ENCODE measurements around the gene WDR45. TPM values are rescaled to one million over a fixed set of nuclear protein-coding genes. Genes with fewer than 3 reads are reported as not detected.

WDR45 gene
- total and polyA plus RNA-seq, 4 donors: 24.5 to 49.0 (median 44.8) TPM

GRCh38 chrX:49040376-49040955 is 39.2 kb downstream of the WDR45 start:
- no peak overlapping the region for H3K4me3 ChIP-seq (ENCODE audit: low read depth, low read length)
- WGBS (ENCODE audit: insufficient coverage): 50% methylated on average over 5 of the region's 7 CpGs

GRCh38 chrX:49039598-49040375 is 39.9 kb downstream of the WDR45 start:
- Histone ChIP-seq H3K27ac (ENCODE audit: low read depth, low read length) (no peak overlapping the region), H3K9me3 (ENCODE audit: control insufficient read depth, insufficient read depth, low read length) (no peaks in the 10 kb centered on the region), H3K4me1 (ENCODE audit: control insufficient read depth, insufficient read depth, low read length) (peaks cover 16% of the 10 kb centered on the region), H3K36me3 (ENCODE audit: control insufficient read depth, insufficient read depth, low read length) (peaks cover 33% of the 10 kb centered on the region), H3K27me3 (ENCODE audit: control insufficient read depth, insufficient read depth, low read length) (no peaks in the 10 kb centered on the region), H3K4me3 (ENCODE audit: low read depth, low read length) (no peak overlapping the region)
- 44% methylated on average over 6 of the region's 9 CpGs for WGBS (ENCODE audit: insufficient coverage)
- DNase-seq (ENCODE audit: low read depth in 4 of 6, low spot score in 6 of 6): peak in 2 of 6 donors; percentile 5 to 59

More at GRCh38 chrX:49040376-49040955, 39.2 kb downstream of the WDR45 start:
- no peak overlapping the region for H3K27ac ChIP-seq (ENCODE audit: low read depth, low read length)
- H3K36me3 ChIP-seq (ENCODE audit: control insufficient read depth, insufficient read depth, low read length): peaks cover 33% of the 10 kb centered on the region
- H3K4me1 ChIP-seq (ENCODE audit: control insufficient read depth, insufficient read depth, low read length): peaks cover 16% of the 10 kb centered on the region
- H3K27me3 ChIP-seq (ENCODE audit: control insufficient read depth, insufficient read depth, low read length): no peaks in the 10 kb centered on the region
- no peaks in the 10 kb centered on the region for H3K9me3 ChIP-seq (ENCODE audit: control insufficient read depth, insufficient read depth, low read length)
- DNase-seq (ENCODE audit: low read depth in 4 of 6, low spot score in 6 of 6): no peak

GRCh38 chrX:49037883-49038475 is 41.7 kb downstream of the WDR45 start:
- no peak for DNase-seq (ENCODE audit: low read depth in 4 of 6, low spot score in 6 of 6)
- no peak overlapping the region for H3K27ac ChIP-seq (ENCODE audit: low read depth, low read length)
- H3K27me3 ChIP-seq (ENCODE audit: control insufficient read depth, insufficient read depth, low read length): no peaks in the 10 kb centered on the region
- H3K4me1 ChIP-seq (ENCODE audit: control insufficient read depth, insufficient read depth, low read length): peaks cover 14% of the 10 kb centered on the region
- H3K4me3 ChIP-seq (ENCODE audit: low read depth, low read length): no peak overlapping the region
- no peaks in the 10 kb centered on the region for H3K9me3 ChIP-seq (ENCODE audit: control insufficient read depth, insufficient read depth, low read length)
- WGBS (ENCODE audit: insufficient coverage): 95% methylated on average over 13 of the region's 15 CpGs
- H3K36me3 ChIP-seq (ENCODE audit: control insufficient read depth, insufficient read depth, low read length): peaks cover 43% of the 10 kb centered on the region

- H3K9me3 ChIP-seq (ENCODE audit: control insufficient read depth, insufficient read depth, low read length): no peaks in the 10 kb centered on the region
- peaks cover 31% of the 10 kb centered on the region for H3K36me3 ChIP-seq (ENCODE audit: control insufficient read depth, insufficient read depth, low read length)
- WGBS (ENCODE audit: insufficient coverage): 86% methylated on average over 5 of the region's 6 CpGs
- H3K27me3 ChIP-seq (ENCODE audit: control insufficient read depth, insufficient read depth, low read length): no peaks in the 10 kb centered on the region
- H3K4me1 ChIP-seq (ENCODE audit: control insufficient read depth, insufficient read depth, low read length): no peaks in the 10 kb centered on the region
- no peak overlapping the region for H3K27ac ChIP-seq (ENCODE audit: low read depth, low read length)
- DNase-seq (ENCODE audit: low read depth in 4 of 6, low spot score in 6 of 6): no peak
- no peak overlapping the region for H3K4me3 ChIP-seq (ENCODE audit: low read depth, low read length)
Observed at GRCh38 chrX:49030283-49030682, 49.4 kb downstream of the WDR45 start.

- WGBS (ENCODE audit: insufficient coverage): 50% methylated on average over 3 of the region's 6 CpGs
- Histone ChIP-seq H3K9me3 (ENCODE audit: control insufficient read depth, insufficient read depth, low read length) (no peaks in the 10 kb centered on the region), H3K4me1 (ENCODE audit: control insufficient read depth, insufficient read depth, low read length) (no peaks in the 10 kb centered on the region), H3K27ac (ENCODE audit: low read depth, low read length) (no peak overlapping the region), H3K36me3 (ENCODE audit: control insufficient read depth, insufficient read depth, low read length) (peaks cover 31% of the 10 kb centered on the region), H3K4me3 (ENCODE audit: low read depth, low read length) (no peak overlapping the region), H3K27me3 (ENCODE audit: control insufficient read depth, insufficient read depth, low read length) (no peaks in the 10 kb centered on the region)
- DNase-seq (ENCODE audit: low read depth in 4 of 6, low spot score in 6 of 6): no peak
Observed at GRCh38 chrX:49029876-49030275, 49.8 kb downstream of the WDR45 start.

Small RNA genes within 50 kb of the gene (small RNA-seq; reads per million reads assigned to genes)
- gene RNU4-52P (ENCODE audit: low replicate concordance): 0.26 reads per million, percentile 20 among the genes with 10 or more reads in this experiment

Other genes starting within 250 kb of the WDR45 start
- 10 to 100 TPM; 61.4 to 91.4 TPM for gene PCSK1N, start 244.3 kb downstream of the WDR45 start, total RNA-seq
- gene PCSK1N, start 244.3 kb downstream of the WDR45 start, polyA plus RNA-seq (ENCODE audit: insufficient read length in 2 of 2): 100 to 1,000 TPM; 481 to 566 TPM
- gene TIMM17B, start 182.1 kb downstream of the WDR45 start, total RNA-seq: 10 to 100 TPM; 18.0 to 42.4 TPM
- gene TIMM17B, start 182.1 kb downstream of the WDR45 start, polyA plus RNA-seq (ENCODE audit: insufficient read length in 2 of 2): 10 to 100 TPM; 49.4 to 53.8 TPM
- gene PQBP1, start 182.0 kb downstream of the WDR45 start, total RNA-seq: 10 to 100 TPM; 28.9 to 67.9 TPM
- 10 to 100 TPM; 89.8 to 91.9 TPM for gene PQBP1, start 182.0 kb downstream of the WDR45 start, polyA plus RNA-seq (ENCODE audit: insufficient read length in 2 of 2)
- gene SLC35A2, start 168.2 kb downstream of the WDR45 start, total RNA-seq: 10 to 100 TPM; 10.4 to 14.2 TPM
- gene SLC35A2, start 168.2 kb downstream of the WDR45 start, polyA plus RNA-seq (ENCODE audit: insufficient read length in 2 of 2): 10 to 100 TPM; 26.8 to 27.9 TPM
- 10 to 100 TPM; 10.3 to 10.5 TPM for gene PIM2, start 160.9 kb downstream of the WDR45 start, total RNA-seq
- gene PIM2, start 160.9 kb downstream of the WDR45 start, polyA plus RNA-seq (ENCODE audit: insufficient read length in 2 of 2): 10 to 100 TPM; 11.9 to 13.1 TPM
- 10 to 100 TPM; 27.9 to 35.7 TPM for gene OTUD5, start 122.3 kb downstream of the WDR45 start, total RNA-seq
- gene OTUD5, start 122.3 kb downstream of the WDR45 start, polyA plus RNA-seq (ENCODE audit: insufficient read length in 2 of 2): 10 to 100 TPM; 74.0 to 81.4 TPM
- 1 to 10 TPM; 1.8 to 3.7 TPM for gene KCND1, start 108.0 kb downstream of the WDR45 start, total RNA-seq
- 1 to 10 TPM; 5.7 to 6.7 TPM for gene KCND1, start 108.0 kb downstream of the WDR45 start, polyA plus RNA-seq (ENCODE audit: insufficient read length in 2 of 2)
- gene GRIPAP1, start 77.6 kb downstream of the WDR45 start, total RNA-seq: 10 to 100 TPM; 29.1 to 30.0 TPM
- gene GRIPAP1, start 77.6 kb downstream of the WDR45 start, polyA plus RNA-seq (ENCODE audit: insufficient read length in 2 of 2): 100 to 1,000 TPM in 1 of 2 donors, 10 to 100 TPM in 1; 91.2 to 116 TPM
- 10 to 100 TPM; 13.1 to 21.7 TPM for gene TFE3, start 36.5 kb downstream of the WDR45 start, total RNA-seq
- gene TFE3, start 36.5 kb downstream of the WDR45 start, polyA plus RNA-seq (ENCODE audit: insufficient read length in 2 of 2): 10 to 100 TPM; 36.5 to 41.3 TPM
- 1 to 10 TPM; 1.6 to 3.5 TPM for gene CCDC120, start 20.9 kb downstream of the WDR45 start, total RNA-seq
- 10 to 100 TPM; 14.8 to 22.4 TPM for gene CCDC120, start 20.9 kb downstream of the WDR45 start, polyA plus RNA-seq (ENCODE audit: insufficient read length in 2 of 2)
- gene PRAF2, start 5.9 kb downstream of the WDR45 start, total RNA-seq: 10 to 100 TPM in 1 of 2 donors, 1 to 10 TPM in 1; 7.3 to 16.1 TPM
- 100 to 1,000 TPM; 122 to 128 TPM for gene PRAF2, start 5.9 kb downstream of the WDR45 start, polyA plus RNA-seq (ENCODE audit: insufficient read length in 2 of 2)
- 10 to 100 TPM; 22.9 to 32.3 TPM for gene GPKOW, start 43.8 kb upstream of the WDR45 start, total RNA-seq
- gene GPKOW, start 43.8 kb upstream of the WDR45 start, polyA plus RNA-seq (ENCODE audit: insufficient read length in 2 of 2): 10 to 100 TPM; 34.2 to 35.6 TPM
- 1 to 10 TPM; 2.0 to 6.2 TPM for gene MAGIX, start 82.9 kb upstream of the WDR45 start, total RNA-seq
- 1 to 10 TPM; 5.5 to 6.0 TPM for gene MAGIX, start 82.9 kb upstream of the WDR45 start, polyA plus RNA-seq (ENCODE audit: insufficient read length in 2 of 2)
- 10 to 100 TPM in 1 of 2 donors, 1 to 10 TPM in 1; 3.6 to 26.1 TPM for gene PLP2, start 92.0 kb upstream of the WDR45 start, total RNA-seq
- gene PLP2, start 92.0 kb upstream of the WDR45 start, polyA plus RNA-seq (ENCODE audit: insufficient read length in 2 of 2): 10 to 100 TPM; 11.9 to 22.8 TPM
- gene PRICKLE3, start 106.5 kb upstream of the WDR45 start, total RNA-seq: 1 to 10 TPM; 2.0 to 2.2 TPM
- 1 to 10 TPM; 1.7 to 3.1 TPM for gene PRICKLE3, start 106.5 kb upstream of the WDR45 start, polyA plus RNA-seq (ENCODE audit: insufficient read length in 2 of 2)
- gene SYP, start 120.3 kb upstream of the WDR45 start, total RNA-seq: 100 to 1,000 TPM in 1 of 2 donors, 10 to 100 TPM in 1; 83.5 to 192 TPM
- 100 to 1,000 TPM; 299 to 344 TPM for gene SYP, start 120.3 kb upstream of the WDR45 start, polyA plus RNA-seq (ENCODE audit: insufficient read length in 2 of 2)
- under 1 TPM; under 0.01 to 0.11 TPM for gene CACNA1F, start 153.5 kb upstream of the WDR45 start, total RNA-seq
- gene CACNA1F, start 153.5 kb upstream of the WDR45 start, polyA plus RNA-seq (ENCODE audit: insufficient read length in 2 of 2): under 1 TPM; 0.11 to 0.21 TPM
- 1 to 10 TPM; 7.2 to 8.1 TPM for gene CCDC22, start 155.6 kb upstream of the WDR45 start, total RNA-seq
- 10 to 100 TPM; 20.6 to 21.2 TPM for gene CCDC22, start 155.6 kb upstream of the WDR45 start, polyA plus RNA-seq (ENCODE audit: insufficient read length in 2 of 2)
- under 1 TPM in 1 of 2 donors, not detected in 1; 0.11 TPM for gene FOXP3, start 184.8 kb upstream of the WDR45 start, total RNA-seq
- 1 to 10 TPM; 1.2 to 1.3 TPM for gene FOXP3, start 184.8 kb upstream of the WDR45 start, polyA plus RNA-seq (ENCODE audit: insufficient read length in 2 of 2)
- 10 to 100 TPM; 13.3 to 13.4 TPM for gene PPP1R3F, start 189.9 kb upstream of the WDR45 start, total RNA-seq
- 10 to 100 TPM; 24.1 to 25.1 TPM for gene PPP1R3F, start 189.9 kb upstream of the WDR45 start, polyA plus RNA-seq (ENCODE audit: insufficient read length in 2 of 2)
- not detected for gene GAGE10, start 223.8 kb upstream of the WDR45 start, total RNA-seq
- not detected for gene GAGE10, start 223.8 kb upstream of the WDR45 start, polyA plus RNA-seq (ENCODE audit: insufficient read length in 2 of 2)
- gene GAGE12J, start 242.2 kb upstream of the WDR45 start, total RNA-seq: not detected
- gene GAGE12J, start 242.2 kb upstream of the WDR45 start, polyA plus RNA-seq (ENCODE audit: insufficient read length in 2 of 2): not detected

Data from spinal cord (tissue), 10 donors.